Sigmoid colon (tissue), 7 donors: ENCODE results near the gene HEPN1. TPM values are rescaled to one million over a fixed set of nuclear protein-coding genes. Genes with fewer than 3 reads are reported as not detected.

Experiments used
- DNase-seq: peaks from one replicate; pipeline ENCODE4 v3.0.0-alpha.2; 2019
- H3K27ac ChIP-seq, 4 donors: fragments of 200-600 bp; sonication (generic); one replicate each; pipeline ENCODE4 v1.5.1; 2016 to 2019; ENCODE audit warnings: mild to moderate bottlenecking in 1 of 4
- H3K27me3 ChIP-seq, 3 donors: fragments of 200-600 bp; sonication (generic); one replicate each; pipeline ENCODE4 v1.5.1; 2019; ENCODE audit warnings: mild to moderate bottlenecking in 1 of 3
- H3K36me3 ChIP-seq, 4 donors: fragments of 200-600 bp; sonication (generic); one replicate each; pipeline ENCODE4 v1.5.1; 2016 to 2019
- H3K4me1 ChIP-seq, 4 donors: fragments of 200-600 bp; sonication (generic); one replicate each; pipeline ENCODE4 v1.5.1; 2017 to 2019
- H3K4me3 ChIP-seq, 4 donors: fragments of 200-600 bp; sonication (generic); one replicate each; pipeline ENCODE4 v1.5.1; 2017 to 2019; ENCODE audit warnings: mild to moderate bottlenecking in 2 of 4, moderate library complexity in 1 of 4
- H3K9me3 ChIP-seq, 4 donors: fragments of 200-600 bp in 3 of 4; sonication (generic) in 3 of 4; one replicate each; pipeline versions ENCODE4 v1.5.1 to v1.6.1; 2013 to 2019
- EP300 ChIP-seq, 4 donors: sonication (generic); formaldehyde crosslinking; IDR thresholded peaks; one replicate each; pipeline ENCODE4 v1.6.1; 2017; ENCODE audit warnings: antibody characterized with exemption in 4 of 4
- POLR2A ChIP-seq, 2 donors: fragments of 450-650 bp; IDR thresholded peaks; one replicate each; pipeline ENCODE4 v1.6.1; 2016; ENCODE audit warnings: antibody characterized with exemption in 2 of 2, mild to moderate bottlenecking in 2 of 2, moderate library complexity in 2 of 2
- POLR2AphosphoS5 ChIP-seq, 4 donors: sonication (generic); formaldehyde crosslinking; IDR thresholded peaks; one replicate each; pipeline ENCODE4 v1.6.1; 2017; ENCODE audit warnings: antibody characterized with exemption in 4 of 4
- WGBS, 2 donors: extraction: QIAGEN DNeasy Blood & Tissue Kit; methylation state at CpG; one replicate each; pipeline ENCODE4 v1.1.7; 2013; 5-methylcytosine and 5-hydroxymethylcytosine counted together
- intact Hi-C: fragments of 100-400 bp; cut with DNase I; formaldehyde crosslinking; loops from one replicate; pipeline ENCODE4 v1.15.1; 2023
- polyA plus RNA-seq, 3 donors: library from polyadenylated mRNA; stranded (reverse); fragments of 200-250 nt; gene quantifications; one replicate each; pipeline ENCODE4 v1.2.3, GENCODE V29; 2013
- total RNA-seq, 4 donors: library from RNA; depleted of rRNA; stranded (reverse); fragments of >200 nt; gene quantifications; one replicate each; pipeline ENCODE4 v1.1.0, GENCODE V29; 2016
- TF ChIP-seq, protein P1 (sequence below), 4 experiments: fragments of 450-650 bp in 3 of 4; fragments of 200-600 bp in 1 of 4; IDR thresholded peaks; one replicate each; pipeline ENCODE4 v1.5.1; 2016 to 2019; ENCODE audit warnings: antibody characterized with exemption in 4 of 4, mild to moderate bottlenecking in 3 of 4, moderate library complexity in 2 of 4
- donor health status: healthy with polysubstance abuse.
- donor health status: Bipolar disorder and iron deficiency.
- donor health status: healthy.

HEPN1 gene
- total and polyA plus RNA-seq, 7 donors, result 0.04 TPM; not detected in 6

DNA sequence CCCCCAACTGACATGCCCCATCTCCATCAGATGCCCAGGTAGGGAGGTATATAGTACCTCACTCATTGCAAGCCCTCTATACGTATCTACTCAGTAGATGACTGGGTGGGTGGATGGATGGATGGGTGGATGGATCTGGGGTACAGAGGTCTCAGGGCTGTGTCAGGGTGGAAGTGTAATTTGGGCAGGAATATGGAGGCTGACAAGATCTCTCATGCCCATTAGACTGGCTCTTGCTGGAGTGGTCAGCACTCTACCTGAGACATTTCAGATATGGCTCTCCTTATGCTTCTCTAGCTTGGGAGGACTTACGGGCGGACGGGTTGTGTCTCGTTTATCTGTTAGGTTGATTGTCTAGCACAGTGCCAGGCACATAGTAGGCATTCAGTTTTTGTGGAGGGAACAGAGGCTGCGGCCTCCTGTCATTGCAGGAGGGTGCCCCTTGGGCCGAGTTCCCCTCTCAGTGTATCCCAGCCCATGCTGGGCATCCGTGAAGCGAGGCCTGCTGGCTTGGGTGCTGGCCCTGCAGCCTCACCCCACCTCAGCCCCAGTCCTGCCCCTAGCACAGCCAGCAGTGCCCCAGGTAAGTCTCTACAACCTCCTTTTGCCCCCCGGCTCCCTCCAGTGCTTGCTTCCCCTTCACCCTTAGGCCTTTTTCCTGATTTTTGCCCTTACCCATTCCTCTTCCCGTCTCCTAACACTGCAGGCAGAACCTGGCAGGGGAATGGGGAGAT lies 40.1 kb upstream of the HEPN1 start:
- WGBS, 2 donors, result 94 to 96% methylated on average over 11 of the region's 11 CpGs
- intact Hi-C loops, result loop anchor here (5.0 to 10.0 kb wide), 2 partner anchors 42 to 204 kb away; partner anchors contain the start of genes SIAE and SPA17
- Histone ChIP-seq H3K9me3 (no peaks in the 10 kb centered on the region), H3K4me1 (peaks cover 0 to 21% (median 12%) of the 10 kb centered on the region in 4 donors), H3K27ac (no peak overlapping the region), H3K27me3 (peaks cover 0 to 4% (median 0%) of the 10 kb centered on the region in 3 donors), H3K36me3 (no peaks in the 10 kb centered on the region), H3K4me3 (no peak overlapping the region)
- TF ChIP-seq EP300 (IDR thresholded peaks at IDR 0.05) (no peak), POLR2AphosphoS5 (IDR thresholded peaks at IDR 0.05) (no peak), POLR2A (IDR thresholded peaks at IDR 0.05) (no peak)
- TF ChIP-seq, protein P1, sequence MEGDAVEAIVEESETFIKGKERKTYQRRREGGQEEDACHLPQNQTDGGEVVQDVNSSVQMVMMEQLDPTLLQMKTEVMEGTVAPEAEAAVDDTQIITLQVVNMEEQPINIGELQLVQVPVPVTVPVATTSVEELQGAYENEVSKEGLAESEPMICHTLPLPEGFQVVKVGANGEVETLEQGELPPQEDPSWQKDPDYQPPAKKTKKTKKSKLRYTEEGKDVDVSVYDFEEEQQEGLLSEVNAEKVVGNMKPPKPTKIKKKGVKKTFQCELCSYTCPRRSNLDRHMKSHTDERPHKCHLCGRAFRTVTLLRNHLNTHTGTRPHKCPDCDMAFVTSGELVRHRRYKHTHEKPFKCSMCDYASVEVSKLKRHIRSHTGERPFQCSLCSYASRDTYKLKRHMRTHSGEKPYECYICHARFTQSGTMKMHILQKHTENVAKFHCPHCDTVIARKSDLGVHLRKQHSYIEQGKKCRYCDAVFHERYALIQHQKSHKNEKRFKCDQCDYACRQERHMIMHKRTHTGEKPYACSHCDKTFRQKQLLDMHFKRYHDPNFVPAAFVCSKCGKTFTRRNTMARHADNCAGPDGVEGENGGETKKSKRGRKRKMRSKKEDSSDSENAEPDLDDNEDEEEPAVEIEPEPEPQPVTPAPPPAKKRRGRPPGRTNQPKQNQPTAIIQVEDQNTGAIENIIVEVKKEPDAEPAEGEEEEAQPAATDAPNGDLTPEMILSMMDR (IDR thresholded peaks at IDR 0.05), result no peak
- peak; percentile 52 for DNase-seq

DNA sequence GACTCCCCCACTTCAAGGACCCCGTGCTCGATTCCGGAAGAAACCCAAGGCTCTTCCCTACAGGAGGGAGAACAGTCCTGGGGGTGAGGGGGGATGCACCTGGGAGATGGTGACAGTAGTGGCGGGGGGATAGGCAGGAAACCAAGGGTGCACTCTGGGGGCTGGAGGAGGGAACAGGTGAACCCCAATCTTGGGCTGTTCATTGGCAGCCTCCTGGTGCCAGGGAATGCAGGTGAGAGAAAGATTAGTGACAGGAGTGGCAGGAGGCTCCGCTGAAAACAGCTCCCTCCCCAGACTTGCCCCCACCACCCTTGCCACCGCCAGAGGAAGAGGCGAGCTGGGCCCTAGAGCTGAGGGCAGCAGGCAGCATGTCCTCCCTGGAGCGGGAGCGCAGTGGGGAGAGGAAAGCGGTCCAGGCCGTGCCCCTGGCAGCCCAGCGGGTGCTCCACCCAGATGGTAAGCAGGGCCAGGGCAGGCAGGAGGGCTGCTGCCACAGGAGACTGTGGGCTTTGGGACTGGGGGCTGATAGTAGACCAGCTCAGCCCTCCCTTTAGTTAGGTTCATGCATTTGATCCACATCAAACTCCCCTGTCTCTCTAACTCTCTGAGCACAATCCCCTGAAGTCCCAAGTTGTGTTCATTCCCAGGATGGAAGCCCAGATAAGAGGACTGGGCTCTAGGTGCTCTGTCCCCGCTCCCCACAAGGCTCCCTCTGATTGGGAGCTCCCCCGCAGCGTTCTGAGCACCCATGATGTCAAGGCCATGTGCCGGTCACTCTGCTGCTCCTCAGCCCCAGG lies 39.4 kb upstream of the HEPN1 start:
- Histone ChIP-seq H3K27me3 (no peaks in the 10 kb centered on the region), H3K36me3 (no peaks in the 10 kb centered on the region), H3K4me1 (peaks cover 0 to 21% (median 12%) of the 10 kb centered on the region in 4 donors), H3K4me3 (no peak overlapping the region), H3K9me3 (no peaks in the 10 kb centered on the region), H3K27ac (no peak overlapping the region)
- TF ChIP-seq POLR2AphosphoS5 (IDR thresholded peaks at IDR 0.05) (no peak), POLR2A (IDR thresholded peaks at IDR 0.05) (no peak), EP300 (IDR thresholded peaks at IDR 0.05) (no peak)
- TF ChIP-seq, protein P1 (IDR thresholded peaks at IDR 0.05), result no peak
- DNase-seq, result peak; percentile 59
- WGBS, 2 donors, result 81 to 93% methylated on average over 16 of the region's 16 CpGs
- intact Hi-C loops, result loop anchor here (5.0 to 10.0 kb wide), 2 partner anchors 42 to 205 kb away; partner anchors contain the start of genes SIAE and SPA17

DNA sequence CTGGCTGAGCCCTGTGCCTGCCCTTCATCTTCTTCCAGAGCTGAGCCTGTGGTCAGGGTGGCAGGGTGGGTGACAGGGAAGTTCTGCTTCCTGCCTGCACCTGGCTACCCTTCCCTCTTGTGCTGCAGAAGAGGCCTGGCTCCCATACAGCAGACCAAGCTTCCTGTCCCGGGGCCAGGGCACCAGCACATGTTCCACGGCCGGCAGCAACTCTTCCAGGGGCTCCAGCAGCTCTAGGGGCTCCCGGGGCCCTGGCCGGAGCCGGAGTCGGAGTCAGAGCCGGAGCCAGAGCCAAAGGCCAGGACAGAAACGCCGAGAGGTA lies 38.8 kb upstream of the HEPN1 start:
- peak; percentile 50 for DNase-seq
- Histone ChIP-seq H3K27ac (no peak overlapping the region), H3K4me1 (peaks cover 0 to 21% (median 12%) of the 10 kb centered on the region in 4 donors), H3K27me3 (no peaks in the 10 kb centered on the region), H3K4me3 (no peak overlapping the region), H3K36me3 (no peaks in the 10 kb centered on the region), H3K9me3 (no peaks in the 10 kb centered on the region)
- TF ChIP-seq EP300 (IDR thresholded peaks at IDR 0.05) (no peak), POLR2A (IDR thresholded peaks at IDR 0.05) (no peak), POLR2AphosphoS5 (IDR thresholded peaks at IDR 0.05) (no peak)
- TF ChIP-seq, protein P1 (IDR thresholded peaks at IDR 0.05), result no peak
- 54 to 88% methylated on average over 10 of the region's 10 CpGs for WGBS, 2 donors
- intact Hi-C loops, result no loop called here

DNA sequence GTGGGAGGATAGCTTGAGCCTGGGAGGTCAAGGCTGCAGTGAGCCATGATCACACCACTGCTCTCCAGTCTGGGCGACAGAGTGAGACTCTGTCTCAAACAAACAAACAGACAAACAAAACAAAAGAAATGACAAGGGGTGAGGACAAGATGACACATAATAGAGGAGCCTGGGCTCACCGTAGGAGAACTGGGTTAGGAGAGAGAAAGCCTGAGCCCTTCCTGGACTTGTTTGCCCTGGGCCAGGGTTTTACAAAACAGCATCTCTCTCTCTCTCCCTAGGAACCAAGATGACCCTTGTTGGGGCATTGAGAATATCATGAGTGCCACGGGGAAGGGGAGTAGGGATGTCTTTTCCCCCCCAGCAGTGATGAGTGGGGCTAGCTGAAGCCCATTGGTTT lies 38.1 kb upstream of the HEPN1 start:
- H3K27ac ChIP-seq, result no peak overlapping the region
- no peak overlapping the region for H3K4me3 ChIP-seq
- H3K27me3 ChIP-seq, result no peaks in the 10 kb centered on the region
- 87 to 90% methylated on average over 3 of the region's 3 CpGs for WGBS, 2 donors
- no peaks in the 10 kb centered on the region for H3K36me3 ChIP-seq
- TF ChIP-seq, protein P1 (IDR thresholded peaks at IDR 0.05), result no peak
- no peak for TF ChIP-seq POLR2A (IDR thresholded peaks at IDR 0.05)
- TF ChIP-seq EP300 (IDR thresholded peaks at IDR 0.05), result no peak
- no peak for TF ChIP-seq POLR2AphosphoS5 (IDR thresholded peaks at IDR 0.05)
- no peaks in the 10 kb centered on the region for H3K9me3 ChIP-seq
- DNase-seq, result no peak
- intact Hi-C loops, result no loop called here
- H3K4me1 ChIP-seq, result peaks cover 0 to 15% (median 10%) of the 10 kb centered on the region in 4 donors
